CD14-positive monocyte (primary cell): ENCODE results near the gene ABHD17C. TPM values are rescaled to one million over a fixed set of nuclear protein-coding genes. Genes with fewer than 3 reads are reported as not detected.

Experiments
- DNase-seq, 3 donors: peaks; one replicate each; pipeline ENCODE4 v3.0.0-alpha.2; 2011 to 2022
- H2AFZ ChIP-seq: 2 replicates; pipeline ENCODE4 v1.6.0; 2012; ENCODE audit warnings: mild to moderate bottlenecking, low read depth, low read length, inconsistent platforms; ENCODE audit not compliant: insufficient read depth, poor library complexity, severe bottlenecking
- H3K27ac ChIP-seq, 2 donors: 1 replicate in 1 of 2; 2 replicates in 1 of 2; pipeline ENCODE4 v1.5.1; 2012 to 2013; ENCODE audit warnings: low read length in 2 of 2, control low read depth in 1 of 2, inconsistent platforms in 1 of 2, low read depth in 1 of 2, mild to moderate bottlenecking in 1 of 2
- H3K27me3 ChIP-seq, 2 donors: one replicate each; pipeline versions ENCODE4 v1.6.0 to v1.6.1; 2011 to 2013; ENCODE audit warnings: low read length in 2 of 2; ENCODE audit not compliant: control insufficient read depth in 2 of 2, insufficient read depth in 2 of 2
- H3K36me3 ChIP-seq, 2 donors: replicated peaks in 1 of 2; 1 replicate in 1 of 2; 2 replicates in 1 of 2; pipeline versions ENCODE4 v1.5.1 to v1.6.1; 2012 to 2013; ENCODE audit warnings: low read length in 2 of 2, control low read depth in 1 of 2, inconsistent platforms in 1 of 2, mild to moderate bottlenecking in 1 of 2; ENCODE audit not compliant: insufficient read depth in 2 of 2, control insufficient read depth in 1 of 2
- H3K4me1 ChIP-seq, 2 donors: 1 replicate in 1 of 2; 2 replicates in 1 of 2; pipeline versions ENCODE4 v1.5.1 to v1.6.1; 2012 to 2013; ENCODE audit warnings: low read length in 2 of 2, control low read depth in 1 of 2, inconsistent platforms in 1 of 2, mild to moderate bottlenecking in 1 of 2, moderate library complexity in 1 of 2; ENCODE audit not compliant: insufficient read depth in 2 of 2, control insufficient read depth in 1 of 2
- H3K4me2 ChIP-seq: replicated peaks from 2 replicates; pipeline ENCODE3; 2012; ENCODE audit warnings: low read length, moderate library complexity, mild to moderate bottlenecking; ENCODE audit not compliant: poor library complexity, severe bottlenecking; ENCODE audit errors: extremely low read depth
- H3K4me3 ChIP-seq, 3 experiments: fragments of 200-600 bp in 1 of 3; sonication (generic) in 1 of 3; replicated peaks in 1 of 3; 1 replicate in 2 of 3; 2 replicates in 1 of 3; pipeline ENCODE4 v1.5.1; 2011 to 2013; ENCODE audit warnings: low read length in 3 of 3, mild to moderate bottlenecking in 3 of 3, control low read depth in 2 of 3, low read depth in 2 of 3, inconsistent platforms in 1 of 3, moderate library complexity in 1 of 3
- H3K79me2 ChIP-seq: 2 replicates; pipeline ENCODE4 v1.6.0; 2012; ENCODE audit warnings: mild to moderate bottlenecking, control low read depth, inconsistent platforms, low read length, moderate library complexity; ENCODE audit not compliant: insufficient read depth
- H3K9ac ChIP-seq: 2 replicates; pipeline ENCODE4 v1.6.0; 2017; ENCODE audit warnings: low read length, mild to moderate bottlenecking; ENCODE audit not compliant: insufficient read depth, poor library complexity, severe bottlenecking
- H3K9me3 ChIP-seq, 2 donors: replicated peaks in 1 of 2; 1 replicate in 1 of 2; 2 replicates in 1 of 2; pipeline versions ENCODE4 v1.5.1 to v1.6.1; 2012 to 2013; ENCODE audit warnings: low read length in 2 of 2, control low read depth in 1 of 2; ENCODE audit not compliant: control insufficient read depth in 1 of 2, insufficient read depth in 1 of 2
- H4K20me1 ChIP-seq: 2 replicates; pipeline ENCODE4 v1.6.0; 2012; ENCODE audit warnings: mild to moderate bottlenecking, low read length, control low read depth, moderate library complexity; ENCODE audit not compliant: insufficient read depth
- H3K27ac Mint-ChIP-seq, 7 donors: one replicate each; pipeline ENCODE4 v1.8.0; 2020; ENCODE audit warnings: mild to moderate bottlenecking in 7 of 7, mixed read lengths in 7 of 7, moderate library complexity in 6 of 7, inconsistent platforms in 2 of 7
- H3K27me3 Mint-ChIP-seq, 3 donors: one replicate each; pipeline ENCODE4 v1.8.0; 2021 to 2022; ENCODE audit warnings: low read depth in 3 of 3, mild to moderate bottlenecking in 3 of 3, mixed read lengths in 3 of 3, moderate library complexity in 3 of 3, inconsistent platforms in 1 of 3
- H3K36me3 Mint-ChIP-seq, 2 donors: one replicate each; pipeline ENCODE4 v1.8.0; 2020; ENCODE audit warnings: mixed read lengths in 2 of 2, inconsistent platforms in 1 of 2, mild to moderate bottlenecking in 1 of 2
- H3K4me1 Mint-ChIP-seq: one replicate; pipeline ENCODE4 v1.8.0; 2020; ENCODE audit warnings: mild to moderate bottlenecking, mixed read lengths
- H3K4me3 Mint-ChIP-seq, 2 donors: one replicate each; pipeline ENCODE4 v1.8.0; 2020; ENCODE audit warnings: mild to moderate bottlenecking in 2 of 2, mixed read lengths in 2 of 2, moderate library complexity in 1 of 2
- H3K9me3 Mint-ChIP-seq, 7 donors: one replicate each; pipeline ENCODE4 v1.8.0; 2020 to 2022; ENCODE audit warnings: mixed read lengths in 7 of 7, mild to moderate bottlenecking in 6 of 7, moderate library complexity in 6 of 7, inconsistent platforms in 2 of 7
- CTCF ChIP-seq: fragments of 200-600 bp; IDR thresholded peaks from one replicate; pipeline ENCODE4 v1.8.0; 2022; ENCODE audit warnings: antibody characterized with exemption, mild to moderate bottlenecking
- WGBS: methylation state at CpG from one replicate; pipeline ENCODE4 v1.1.5; 2013; ENCODE audit warnings: missing lambda C conversion rate; ENCODE audit not compliant: insufficient coverage; 5-methylcytosine and 5-hydroxymethylcytosine counted together
- intact Hi-C, 2 donors: fragments of 100-400 bp; cut with micrococcal nuclease; formaldehyde crosslinking; loops; one replicate each; pipeline versions ENCODE4 v1.15.0 to v1.15.1; 2023
- polyA plus RNA-seq, 3 donors: library from polyadenylated mRNA; depleted of rRNA in 1 of 3; unstranded in 2 of 3; stranded (reverse) in 1 of 3; fragments of 300-500 nt in 2 of 3; fragments of >200 nt in 1 of 3; fragmentation: Illumina TruSeq in 2 of 3; gene quantifications; 1 replicate in 2 of 3; 2 replicates in 1 of 3; pipeline ENCODE4 v1.2.3, GENCODE V29; 2012 to 2021

Gene ABHD17C
- polyA plus RNA-seq, 3 donors, result 0.48 to 0.76 (median 0.68) TPM

- Histone ChIP-seq H3K79me2 (no peaks in the 10 kb centered on the region), H3K27ac (no peak overlapping the region), H3K4me1 (peaks cover 0 to 11% of the 10 kb centered on the region in 2 donors), H3K9me3 (no peaks in the 10 kb centered on the region), H3K27me3 (no peaks in the 10 kb centered on the region), H3K4me3 (no peak overlapping the region), H4K20me1 (no peaks in the 10 kb centered on the region), H3K4me2 (no peak overlapping the region), H2AFZ (peak overlapping the region; percentile 6), H3K9ac (no peak overlapping the region), H3K36me3 (no peaks in the 10 kb centered on the region)
- Mint-ChIP-seq H3K27ac (no peak overlapping the region), H3K9me3 (peaks cover 0 to 6% (median 0%) of the 10 kb centered on the region in 7 donors), H3K4me1 (peaks cover 11% of the 10 kb centered on the region), H3K4me3 (no peak overlapping the region), H3K36me3 (no peaks in the 10 kb centered on the region), H3K27me3 (peaks cover 0 to 3% (median 2%) of the 10 kb centered on the region in 3 donors)
- intact Hi-C loops, result no loop called here
- peak in 1 of 3 donors; percentile 46 for DNase-seq
- TF ChIP-seq CTCF, result no peak
Observed at GRCh38 chr15:80674245-80674614, 20.9 kb upstream of the ABHD17C start.

- H3K9me3 Mint-ChIP-seq, result peaks cover 2 to 9% (median 3%) of the 10 kb centered on the region in 7 donors
- no peak overlapping the region for H3K27ac Mint-ChIP-seq
- Histone ChIP-seq H3K9ac (no peak overlapping the region), H3K36me3 (no peaks in the 10 kb centered on the region), H3K4me1 (peaks cover 0 to 11% of the 10 kb centered on the region in 2 donors), H4K20me1 (no peaks in the 10 kb centered on the region), H3K79me2 (no peaks in the 10 kb centered on the region), H3K4me2 (no peak overlapping the region), H3K4me3 (no peak overlapping the region), H3K27me3 (no peaks in the 10 kb centered on the region), H3K9me3 (peaks cover 0 to 3% of the 10 kb centered on the region in 2 donors), H3K27ac (no peak overlapping the region), H2AFZ (no peak overlapping the region)
- intact Hi-C loops, result no loop called here
- no peak overlapping the region for H3K4me3 Mint-ChIP-seq
- H3K4me1 Mint-ChIP-seq, result peaks cover 14% of the 10 kb centered on the region
- 83% methylated on average over 2 of the region's 2 CpGs for WGBS
- H3K27me3 Mint-ChIP-seq, result no peaks in the 10 kb centered on the region
- no peak for TF ChIP-seq CTCF
- no peaks in the 10 kb centered on the region for H3K36me3 Mint-ChIP-seq
- DNase-seq, result no peak
Observed at GRCh38 chr15:80677041-80677440, 18.1 kb upstream of the ABHD17C start.
